SH-SY5Y (cell line): ENCODE data around the gene LMO7.

Source experiments
- GATA2 ChIP-seq: IDR thresholded peaks from 2 replicates; pipeline ENCODE4 v1.6.1; 2011; ENCODE audit warnings: mild to moderate bottlenecking, low read depth, low read length
- GATA3 ChIP-seq: IDR thresholded peaks from 2 replicates; pipeline ENCODE4 v1.6.1; 2011; ENCODE audit warnings: low read depth, mild to moderate bottlenecking, low read length, moderate library complexity

DNA sequence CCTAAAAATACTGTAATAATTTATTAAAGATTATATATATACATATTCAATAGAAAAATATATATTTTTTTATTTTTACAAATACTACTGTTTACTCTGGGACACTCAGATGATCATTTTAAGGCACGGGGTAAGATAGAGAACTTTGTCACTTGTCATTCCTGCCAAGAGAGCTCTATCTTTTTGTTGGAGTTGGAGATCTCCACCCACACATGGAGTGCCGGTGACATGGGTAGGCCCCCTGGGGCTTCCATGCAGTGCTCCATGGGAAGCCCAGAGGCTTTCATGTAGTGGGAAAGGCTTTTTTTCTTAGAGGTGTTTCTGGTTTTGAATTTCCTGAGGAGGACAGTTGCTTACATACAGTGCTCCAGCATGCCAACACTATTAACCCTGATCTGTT lies 81.4 kb downstream of the LMO7 start:
- TF ChIP-seq GATA3 (no peak), GATA2 (no peak)
